Kidney (tissue), 14 donors: ENCODE results near the gene SNRNP70. TPM values are rescaled to one million over a fixed set of nuclear protein-coding genes. Genes with fewer than 3 reads are reported as not detected.

ENCODE experiments used
- DNase-seq, 5 donors: peaks; one replicate each; pipeline ENCODE4 v3.0.0-alpha.2; 2013 to 2020
- FAIRE-seq: peaks from 2 replicates; lab custom pipeline; 2012; peaks lifted over from hg19 to GRCh38; lab: Jason Lieb, UNC
- H3K27ac ChIP-seq, 2 donors: one replicate each; pipeline ENCODE4 v1.7.0; 2013; ENCODE audit warnings: low read depth in 2 of 2, low read length in 2 of 2, inconsistent platforms in 1 of 2
- H3K27me3 ChIP-seq: one replicate; pipeline ENCODE4 v1.7.1; 2013; ENCODE audit warnings: low read length, inconsistent platforms; ENCODE audit not compliant: control insufficient read depth, insufficient read depth
- H3K36me3 ChIP-seq, 3 donors: one replicate each; pipeline versions ENCODE4 v1.7.0 to v1.7.1; 2013; ENCODE audit warnings: low read length in 3 of 3, control low read depth in 1 of 3, inconsistent platforms in 1 of 3; ENCODE audit not compliant: insufficient read depth in 3 of 3, control insufficient read depth in 2 of 3
- H3K4me1 ChIP-seq, 3 donors: one replicate each; pipeline versions ENCODE4 v1.7.0 to v1.7.1; 2013; ENCODE audit warnings: low read length in 3 of 3, inconsistent platforms in 1 of 3, low read depth in 1 of 3; ENCODE audit not compliant: control insufficient read depth in 2 of 3, insufficient read depth in 2 of 3
- H3K4me3 ChIP-seq, 3 donors: one replicate each; pipeline versions ENCODE4 v1.7.0 to v1.8.1; 2013; ENCODE audit warnings: low read length in 3 of 3, control low read depth in 1 of 3, inconsistent platforms in 1 of 3
- H3K9ac ChIP-seq, 3 donors: one replicate each; pipeline versions ENCODE4 v1.7.0 to v1.7.1; 2013; ENCODE audit warnings: low read length in 3 of 3, control low read depth in 1 of 3, inconsistent platforms in 1 of 3
- H3K9me3 ChIP-seq, 3 donors: one replicate each; pipeline versions ENCODE4 v1.7.0 to v1.7.1; 2013; ENCODE audit warnings: low read length in 3 of 3, control low read depth in 1 of 3, inconsistent platforms in 1 of 3; ENCODE audit not compliant: control insufficient read depth in 2 of 3, insufficient read depth in 1 of 3
- CTCF ChIP-seq: IDR thresholded peaks from 3 replicates; pipeline ENCODE4 v1.5.1; 2012; ENCODE audit warnings: mild to moderate bottlenecking, moderate library complexity, borderline replicate concordance; ENCODE audit not compliant: insufficient read depth; ENCODE audit errors: extremely low read depth
- intact Hi-C: fragments of 100-400 bp; cut with DNase I; formaldehyde crosslinking; loops from one replicate; pipeline ENCODE4 v1.11.1; 2022
- polyA plus RNA-seq: library from polyadenylated mRNA; stranded (reverse); fragments of 350-450 nt; fragmentation: Illumina TruSeq; extraction: RNeasy Lipid Tissue Mini Kit (QIAGEN cat#74804); gene quantifications from one replicate; pipeline ENCODE4 v1.2.3, GENCODE V29; 2014; ENCODE audit warnings: low read depth, low replicate concordance; ENCODE audit not compliant: insufficient read depth
- total RNA-seq: library from RNA; stranded (reverse); fragmentation: NEBNext Ultra II Directional; extraction: Animal tissue kit (Norgen Biotek cat#: 25700); gene quantifications from one replicate; pipeline ENCODE4 v1.2.1, GENCODE V29; 2021
- donor health status: control.
- donor health status: control.
- donor health status: control.
- donor health status: control.
- donor health status: control.
- donor health status: DM: yes; HTN: yes; CAD: no.
- donor health status: Normal renal cell carcinoma (clear cell type).

Gene SNRNP70
- total and polyA plus RNA-seq, 2 donors from 2014 or later, result 144 to 203 TPM

- Histone ChIP-seq H3K9me3 (no peaks in the 10 kb centered on the region), H3K27ac (peak overlapping the region in 1 of 2 donors; percentile 47), H3K9ac (no peak overlapping the region), H3K4me3 (peak overlapping the region; percentile 7 to 21 (median 12)), H3K27me3 (no peaks in the 10 kb centered on the region), H3K36me3 (no peaks in the 10 kb centered on the region), H3K4me1 (peaks cover 0 to 8% (median 0%) of the 10 kb centered on the region in 3 donors)
- FAIRE-seq, result no peak
- no peak for TF ChIP-seq CTCF
- intact Hi-C loops, result no loop called here
- DNase-seq, result peak; percentile 84 to 95 (median 93)
Observed at GRCh38 chr19:49133621-49134454, 48.6 kb downstream of the SNRNP70 start.

GRCh38 chr19:49135686-49136085 is 50.4 kb downstream of the SNRNP70 start:
- intact Hi-C loops, result no loop called here
- H3K4me1 ChIP-seq, result peaks cover 0 to 8% (median 0%) of the 10 kb centered on the region in 3 donors
- no peak overlapping the region for H3K9ac ChIP-seq
- H3K36me3 ChIP-seq, result no peaks in the 10 kb centered on the region
- no peaks in the 10 kb centered on the region for H3K9me3 ChIP-seq
- no peak overlapping the region for H3K27ac ChIP-seq
- DNase-seq, result no peak
- no peak for FAIRE-seq
- H3K4me3 ChIP-seq, result no peak overlapping the region
- no peaks in the 10 kb centered on the region for H3K27me3 ChIP-seq
- TF ChIP-seq CTCF, result no peak

- no peak for TF ChIP-seq CTCF
- peak; percentile 67 to 95 (median 80) for DNase-seq
- no peak for FAIRE-seq
- peak overlapping the region in 1 of 2 donors; percentile 45 for H3K27ac ChIP-seq
- H3K4me3 ChIP-seq, result no peak overlapping the region
- intact Hi-C loops, result no loop called here
- no peaks in the 10 kb centered on the region for H3K9me3 ChIP-seq
- no peaks in the 10 kb centered on the region for H3K27me3 ChIP-seq
- no peaks in the 10 kb centered on the region for H3K36me3 ChIP-seq
- H3K9ac ChIP-seq, result no peak overlapping the region
- H3K4me1 ChIP-seq, result peaks cover 0 to 8% (median 0%) of the 10 kb centered on the region in 3 donors
Observed at GRCh38 chr19:49136771-49137171, 51.5 kb downstream of the SNRNP70 start.
